H9 (cell line): ENCODE measurements around the gene MYCBPAP. TPM values are rescaled to one million over a fixed set of nuclear protein-coding genes. Genes with fewer than 3 reads are reported as not detected.

Experiments used
- DNase-seq: peaks from one replicate; pipeline ENCODE4 v3.0.0-alpha.2; 2017
- H2AFZ ChIP-seq: one replicate; pipeline ENCODE4 v1.6.1; 2013; ENCODE audit warnings: mild to moderate bottlenecking, low read length, control low read depth, moderate library complexity
- H2AK5ac ChIP-seq: 2 replicates; pipeline ENCODE4 v1.6.1; 2013; ENCODE audit warnings: low read length, control low read depth, mixed read lengths; ENCODE audit not compliant: insufficient read length
- H2BK120ac ChIP-seq: one replicate; pipeline ENCODE4 v1.6.1; 2013; ENCODE audit warnings: low read depth, mild to moderate bottlenecking, low read length, control low read depth, inconsistent platforms; ENCODE audit not compliant: poor library complexity, severe bottlenecking
- H2BK12ac ChIP-seq: 2 replicates; pipeline ENCODE4 v1.6.1; 2013; ENCODE audit warnings: low read length, control low read depth, mixed read lengths, low read depth; ENCODE audit not compliant: insufficient read length
- H2BK15ac ChIP-seq: 2 replicates; pipeline ENCODE4 v1.6.1; 2013; ENCODE audit warnings: low read depth, low read length, control low read depth
- H2BK20ac ChIP-seq: one replicate; pipeline ENCODE4 v1.6.1; 2013; ENCODE audit warnings: low read depth, mild to moderate bottlenecking, low read length, control low read depth, inconsistent platforms; ENCODE audit not compliant: poor library complexity, severe bottlenecking
- H2BK5ac ChIP-seq: 2 replicates; pipeline ENCODE4 v1.6.1; 2013; ENCODE audit warnings: low read length, control low read depth, mixed read lengths; ENCODE audit not compliant: insufficient read length
- H3K14ac ChIP-seq: 2 replicates; pipeline ENCODE4 v1.6.1; 2013; ENCODE audit warnings: low read length, control low read depth; ENCODE audit not compliant: insufficient read depth
- H3K18ac ChIP-seq: 2 replicates; pipeline ENCODE4 v1.6.1; 2013; ENCODE audit warnings: low read depth, mild to moderate bottlenecking, mixed read lengths, low read length, control low read depth; ENCODE audit not compliant: insufficient read length
- H3K23ac ChIP-seq: 2 replicates; pipeline ENCODE4 v1.6.1; 2013; ENCODE audit warnings: low read length, control low read depth, mixed read lengths, low read depth; ENCODE audit not compliant: insufficient read length
- H3K23me2 ChIP-seq: 2 replicates; pipeline ENCODE4 v1.6.1; 2013; ENCODE audit warnings: low read depth, mild to moderate bottlenecking, mixed read lengths, low read length, control low read depth; ENCODE audit not compliant: insufficient read length, poor library complexity, severe bottlenecking
- H3K27ac ChIP-seq: 2 replicates; pipeline ENCODE4 v1.5.1; 2013; ENCODE audit warnings: low read length, control low read depth, mixed read lengths, low read depth; ENCODE audit not compliant: insufficient read length
- H3K27me3 ChIP-seq: 2 replicates; pipeline ENCODE4 v1.6.1; 2013; ENCODE audit warnings: low read length, control low read depth, inconsistent platforms; ENCODE audit not compliant: insufficient read depth
- H3K4ac ChIP-seq: 2 replicates; pipeline ENCODE4 v1.6.1; 2013; ENCODE audit warnings: low read depth, mild to moderate bottlenecking, control low read depth, inconsistent platforms, low read length, moderate library complexity
- H3K4me1 ChIP-seq: 2 replicates; pipeline ENCODE4 v1.6.1; 2013; ENCODE audit warnings: low read length, control low read depth, inconsistent platforms; ENCODE audit not compliant: insufficient read depth
- H3K4me2 ChIP-seq: 2 replicates; pipeline ENCODE4 v1.6.1; 2013; ENCODE audit warnings: low read length, control low read depth, mixed read lengths; ENCODE audit not compliant: insufficient read length, insufficient read depth
- H3K56ac ChIP-seq: 2 replicates; pipeline ENCODE4 v1.6.1; 2013; ENCODE audit warnings: low read depth, mild to moderate bottlenecking, mixed read lengths, low read length, control low read depth; ENCODE audit not compliant: insufficient read length
- H3K79me1 ChIP-seq: 2 replicates; pipeline ENCODE4 v1.6.1; 2013; ENCODE audit warnings: low read depth, mild to moderate bottlenecking, moderate library complexity, low read length, control low read depth, inconsistent platforms; ENCODE audit not compliant: insufficient read depth, poor library complexity, severe bottlenecking
- H3K79me2 ChIP-seq: 2 replicates; pipeline ENCODE4 v1.6.1; 2013; ENCODE audit warnings: low read length, control low read depth, inconsistent platforms; ENCODE audit not compliant: insufficient read depth
- H3K9ac ChIP-seq: 2 replicates; pipeline ENCODE4 v1.6.1; 2013; ENCODE audit warnings: low read length, control low read depth, mixed read lengths; ENCODE audit not compliant: insufficient read length; ENCODE audit errors: extremely low read depth
- H3K9me3 ChIP-seq: one replicate; pipeline ENCODE4 v1.6.1; 2013; ENCODE audit warnings: low read depth, low read length, inconsistent platforms; ENCODE audit not compliant: control insufficient read depth
- H3T11ph ChIP-seq: one replicate; pipeline ENCODE4 v1.6.1; 2013; ENCODE audit warnings: mild to moderate bottlenecking, low read length, control low read depth, inconsistent platforms
- H4K20me1 ChIP-seq: one replicate; pipeline ENCODE4 v1.6.1; 2013; ENCODE audit not compliant: control insufficient read depth, insufficient read length, insufficient read depth
- H4K5ac ChIP-seq: 2 replicates; pipeline ENCODE4 v1.6.1; 2013; ENCODE audit warnings: low read depth, mild to moderate bottlenecking, mixed read lengths, low read length, control low read depth; ENCODE audit not compliant: insufficient read length
- H4K8ac ChIP-seq: replicated peaks from 2 replicates; pipeline ENCODE4 v1.6.1; 2013; ENCODE audit warnings: low read length, control low read depth, mixed read lengths, low read depth; ENCODE audit not compliant: insufficient read length
- H4K91ac ChIP-seq: 2 replicates; pipeline ENCODE4 v1.6.1; 2013; ENCODE audit warnings: low read depth, mild to moderate bottlenecking, moderate library complexity, mixed read lengths, low read length, control low read depth; ENCODE audit not compliant: insufficient read length
- H3K27ac Mint-ChIP-seq, 3 experiments: 2 replicates in 2 of 3; 3 replicates in 1 of 3; pipeline ENCODE4 v1.8.0; 2020 to 2021; ENCODE audit warnings: mixed read lengths in 3 of 3, mild to moderate bottlenecking in 1 of 3, moderate library complexity in 1 of 3
- H3K27me3 Mint-ChIP-seq: 2 replicates; pipeline ENCODE4 v1.8.0; 2021; ENCODE audit warnings: low read depth, mild to moderate bottlenecking, moderate library complexity, mixed read lengths
- H3K36me3 Mint-ChIP-seq, 3 experiments: 2 replicates in 2 of 3; 3 replicates in 1 of 3; pipeline ENCODE4 v1.8.0; 2020 to 2021; ENCODE audit warnings: low read depth in 3 of 3, mixed read lengths in 3 of 3; ENCODE audit not compliant: insufficient read depth in 1 of 3
- H3K4me1 Mint-ChIP-seq, 2 experiments: 2 replicates each; pipeline ENCODE4 v1.8.0; 2020; ENCODE audit warnings: mixed read lengths in 2 of 2
- H3K4me3 Mint-ChIP-seq, 2 experiments: 2 replicates in 1 of 2; 3 replicates in 1 of 2; pipeline ENCODE4 v1.8.0; 2020 to 2021; ENCODE audit warnings: mild to moderate bottlenecking in 2 of 2, mixed read lengths in 2 of 2, moderate library complexity in 1 of 2
- H3K9me3 Mint-ChIP-seq, 2 experiments: 2 replicates in 1 of 2; 3 replicates in 1 of 2; pipeline ENCODE4 v1.8.0; 2020; ENCODE audit warnings: mild to moderate bottlenecking in 2 of 2, mixed read lengths in 2 of 2, moderate library complexity in 1 of 2
- WGBS: extraction: QIAGEN DNeasy Blood & Tissue Kit; methylation state at CpG from one replicate; pipeline ENCODE4 v1.1.7; 2013; ENCODE audit warnings: missing lambda C conversion rate, low lambda C conversion rate, mixed read lengths; ENCODE audit not compliant: insufficient read length; ENCODE audit errors: extremely low coverage; 5-methylcytosine and 5-hydroxymethylcytosine counted together
- total RNA-seq: library from RNA; stranded (reverse); gene quantifications from 2 replicates; pipeline ENCODE4 v1.2.1, GENCODE V29; 2021
- TF ChIP-seq, protein P1 (sequence below): fragments of 200-600 bp; sonication (generic); conservative IDR thresholded peaks from 3 replicates; pipeline ENCODE4 v1.8.0; 2021; ENCODE audit warnings: antibody characterized with exemption, mild to moderate bottlenecking

The MYCBPAP gene
- total RNA-seq, 1 experiment from 2014 or later: 1.7 TPM

DNA sequence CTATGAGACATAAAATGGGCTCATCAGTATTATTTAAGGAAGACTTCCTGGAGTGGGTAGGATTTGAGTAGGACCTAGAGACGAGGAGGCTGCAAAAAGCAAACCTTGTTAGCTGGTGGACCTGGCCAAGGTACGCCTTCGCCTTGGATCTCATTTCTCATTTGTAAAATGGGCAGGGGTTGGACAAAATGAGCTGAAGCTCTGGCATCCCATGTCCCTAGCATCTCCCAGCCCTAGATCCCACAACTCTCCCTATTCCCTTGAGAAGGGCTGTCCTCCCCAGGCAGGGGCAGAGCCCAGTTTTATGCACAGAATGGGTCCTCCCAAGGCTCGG is 38.4 kb downstream of the MYCBPAP start:
- Mint-ChIP-seq H3K4me1 (peaks cover 19 to 23% of the 10 kb centered on the region in 2 experiments), H3K36me3 (no peaks in the 10 kb centered on the region; a peak in 1 of 7 replicates), H3K27me3 (peaks cover 27% of the 10 kb centered on the region), H3K4me3 (peak overlapping the region; percentile 30 to 44; a peak in 3 of 5 replicates), H3K27ac (no peak overlapping the region), H3K9me3 (no peaks in the 10 kb centered on the region)
- H2AFZ ChIP-seq: no peak overlapping the region
- H3K4me2 ChIP-seq: no peak overlapping the region
- H3K27ac ChIP-seq: no peak overlapping the region
- peaks cover 2% of the 10 kb centered on the region; the same call in 1 of the 2 replicates for H3K4me1 ChIP-seq
- H4K91ac ChIP-seq: no peak overlapping the region
- no peak overlapping the region for H3K18ac ChIP-seq
- no peak overlapping the region for H3K14ac ChIP-seq
- no peak overlapping the region for H2BK120ac ChIP-seq
- DNase-seq: no peak
- no peak overlapping the region for H3K9ac ChIP-seq
- TF ChIP-seq, protein P1, sequence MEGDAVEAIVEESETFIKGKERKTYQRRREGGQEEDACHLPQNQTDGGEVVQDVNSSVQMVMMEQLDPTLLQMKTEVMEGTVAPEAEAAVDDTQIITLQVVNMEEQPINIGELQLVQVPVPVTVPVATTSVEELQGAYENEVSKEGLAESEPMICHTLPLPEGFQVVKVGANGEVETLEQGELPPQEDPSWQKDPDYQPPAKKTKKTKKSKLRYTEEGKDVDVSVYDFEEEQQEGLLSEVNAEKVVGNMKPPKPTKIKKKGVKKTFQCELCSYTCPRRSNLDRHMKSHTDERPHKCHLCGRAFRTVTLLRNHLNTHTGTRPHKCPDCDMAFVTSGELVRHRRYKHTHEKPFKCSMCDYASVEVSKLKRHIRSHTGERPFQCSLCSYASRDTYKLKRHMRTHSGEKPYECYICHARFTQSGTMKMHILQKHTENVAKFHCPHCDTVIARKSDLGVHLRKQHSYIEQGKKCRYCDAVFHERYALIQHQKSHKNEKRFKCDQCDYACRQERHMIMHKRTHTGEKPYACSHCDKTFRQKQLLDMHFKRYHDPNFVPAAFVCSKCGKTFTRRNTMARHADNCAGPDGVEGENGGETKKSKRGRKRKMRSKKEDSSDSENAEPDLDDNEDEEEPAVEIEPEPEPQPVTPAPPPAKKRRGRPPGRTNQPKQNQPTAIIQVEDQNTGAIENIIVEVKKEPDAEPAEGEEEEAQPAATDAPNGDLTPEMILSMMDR: no peak
- H3K79me1 ChIP-seq: no peaks in the 10 kb centered on the region
- no peaks in the 10 kb centered on the region for H3K79me2 ChIP-seq
- H4K20me1 ChIP-seq: no peaks in the 10 kb centered on the region
- no peak overlapping the region for H3K4ac ChIP-seq
- no peak overlapping the region for H3K56ac ChIP-seq
- no peaks in the 10 kb centered on the region for H3K27me3 ChIP-seq
- H2BK20ac ChIP-seq: no peak overlapping the region
- no CpG with 5 or more reads among the region's 4 CpGs for WGBS
- H3T11ph ChIP-seq: no peak overlapping the region
- H2AK5ac ChIP-seq: no peak overlapping the region
- no peak overlapping the region for H4K5ac ChIP-seq
- H2BK15ac ChIP-seq: no peak overlapping the region
- H3K23me2 ChIP-seq: peaks cover 6% of the 10 kb centered on the region
- H2BK12ac ChIP-seq: no peak overlapping the region
- no peak overlapping the region for H2BK5ac ChIP-seq
- no peak overlapping the region for H4K8ac ChIP-seq
- no peaks in the 10 kb centered on the region for H3K9me3 ChIP-seq
- no peak overlapping the region for H3K23ac ChIP-seq
